PFSK-1 (cell line): Measurements from ENCODE around the gene AKAP8L.

Experiments
- FOXP2 ChIP-seq: optimal IDR thresholded peaks from 2 replicates; pipeline ENCODE3; 2011; ENCODE audit warnings: borderline replicate concordance, control low read depth, inconsistent platforms; ENCODE audit not compliant: insufficient read depth; ENCODE audit errors: extremely low read length, extremely low read depth
- POLR2AphosphoS5 ChIP-seq: IDR thresholded peaks from 2 replicates; pipeline ENCODE4 v1.6.1; 2012; ENCODE audit warnings: low read depth, mild to moderate bottlenecking, control low read depth, low read length, moderate library complexity
- REST ChIP-seq, 2 experiments: IDR thresholded peaks; 2 replicates each; pipeline versions ENCODE4 v1.6.1 to v1.8.0; 2011 to 2012; ENCODE audit warnings: low read depth in 2 of 2, low read length in 2 of 2, control low read depth in 1 of 2, inconsistent platforms in 1 of 2, mild to moderate bottlenecking in 1 of 2, moderate library complexity in 1 of 2; ENCODE audit not compliant: insufficient read depth in 1 of 2
- SIN3A ChIP-seq: IDR thresholded peaks from 2 replicates; pipeline ENCODE4 v1.6.1; 2012; ENCODE audit warnings: mild to moderate bottlenecking, low read length, moderate library complexity, borderline replicate concordance; ENCODE audit not compliant: insufficient read depth
- TAF1 ChIP-seq: IDR thresholded peaks from 2 replicates; pipeline ENCODE4 v1.6.1; 2012; ENCODE audit warnings: low read length, control low read depth, borderline replicate concordance; ENCODE audit not compliant: insufficient read depth

Gene AKAP8L

GRCh38 chr19:15436826-15437110 lies 18.0 kb upstream of the AKAP8L start:
- TF ChIP-seq TAF1 (no peak), SIN3A (no peak)

GRCh38 chr19:15436012-15436825 lies 17.4 kb upstream of the AKAP8L start:
- TF ChIP-seq FOXP2 = no peak
- TF ChIP-seq REST (IDR thresholded peaks at IDR 0.05; ENCODE audit: insufficient read depth in 1 of 2, low read depth in 2 of 2, low read length in 2 of 2) = no peak

GRCh38 chr19:15433519-15434069 lies 14.8 kb upstream of the AKAP8L start:
- TF ChIP-seq TAF1 (no peak), SIN3A (no peak), POLR2AphosphoS5 (no peak), FOXP2 (no peak), REST (IDR thresholded peaks at IDR 0.05; ENCODE audit: insufficient read depth in 1 of 2, low read depth in 2 of 2, low read length in 2 of 2) (no peak)

- TF ChIP-seq FOXP2 (peak; percentile 99), SIN3A (peak; percentile 95; the same call in 1 of the 2 replicates), POLR2AphosphoS5 (peak; percentile 67), REST (IDR thresholded peaks at IDR 0.05; ENCODE audit: insufficient read depth in 1 of 2, low read depth in 2 of 2, low read length in 2 of 2) (0 out of 4 replicates have a peak, but pooled peaks have one; percentile 8 to 53), TAF1 (peak; percentile 74; the same call in 1 of the 2 replicates)
These were observed 14.1 kb upstream of the AKAP8L start for GRCh38 chr19:15432629-15433518.

GRCh38 chr19:15432018-15432494 lies 13.3 kb upstream of the AKAP8L start:
- TF ChIP-seq TAF1 (no peak), FOXP2 (no peak), POLR2AphosphoS5 (no peak), REST (IDR thresholded peaks at IDR 0.05; ENCODE audit: insufficient read depth in 1 of 2, low read depth in 2 of 2, low read length in 2 of 2) (no peak), SIN3A (no peak)
